ENCODE data around the gene TMEM127. TPM values are rescaled to one million over a fixed set of nuclear protein-coding genes. Genes with fewer than 3 reads are reported as not detected.

The TMEM127 gene
- total and polyA plus RNA-seq, 2 donors (not counting 1 experiment from before 2014, with no cell fraction given), result 21.5 to 48.0 TPM

- no peak for DNase-seq
- ATAC-seq (ENCODE audit: low read depth), result no peak
- Histone ChIP-seq H3K4me3 (ENCODE audit: control extremely low read depth in 1 of 5, extremely low read depth in 1 of 5, insufficient read depth in 1 of 5, low read depth in 2 of 5, low read length in 4 of 5) (peak overlapping the region; percentile 70 to 97 (median 80)), H3K79me2 (ENCODE audit: control insufficient read depth, insufficient read depth, low read length) (peaks cover 63% of the 10 kb centered on the region), H3K9me3 (ENCODE audit: control extremely low read depth in 1 of 3, control insufficient read depth in 2 of 3, insufficient read depth in 1 of 3, low read length in 2 of 3) (no peaks in the 10 kb centered on the region), H2AFZ (ENCODE audit: insufficient read depth, low read depth, low read length, poor library complexity, severe bottlenecking) (peak overlapping the region; percentile 87), H3K4me2 (replicated peaks; ENCODE audit: low read depth, low read length, poor library complexity, severe bottlenecking) (peak overlapping the region; percentile 74), H3K36me3 (replicated peaks in 1 of 2; ENCODE audit: control extremely low read depth in 1 of 2, control insufficient read depth in 1 of 2, extremely low read depth in 1 of 2, insufficient read depth in 2 of 2, low read length in 1 of 2) (peaks cover 0 to 48% of the 10 kb centered on the region in 2 experiments), H3K27me3 (replicated peaks in 1 of 4; ENCODE audit: control extremely low read depth in 1 of 4, control insufficient read depth in 3 of 4, insufficient read depth in 4 of 4, low read length in 3 of 4) (no peaks in the 10 kb centered on the region), H3K4me1 (ENCODE audit: control insufficient read depth in 2 of 2, insufficient read depth in 2 of 2, low read length in 2 of 2) (peaks cover 18 to 22% of the 10 kb centered on the region in 2 donors), H3K27ac (ENCODE audit: low read length in 2 of 2) (peak overlapping the region; percentile 89 to 91), H3K9ac (ENCODE audit: low read length) (peak overlapping the region; percentile 76), H4K20me1 (ENCODE audit: control insufficient read depth, insufficient read depth, low read length, poor library complexity, severe bottlenecking) (peaks cover 38% of the 10 kb centered on the region)
- Mint-ChIP-seq H3K27ac (peak overlapping the region; percentile 99), H3K9me3 (ENCODE audit: insufficient read depth) (no peaks in the 10 kb centered on the region), H3K27me3 (no peaks in the 10 kb centered on the region), H3K4me1 (peaks cover 51% of the 10 kb centered on the region), H3K4me3 (peak overlapping the region; percentile 99)
- intact Hi-C loops (cut with micrococcal nuclease), result loop anchor here (1.0 to 2.0 kb wide), 5 partner anchors 17 to 204 kb away; partner anchors contain the start of genes CIAO1 and NCAPH
- ChIA-PET POLR2A (interaction anchor here (0.5 to 2.5 kb wide), 6 partner anchors 13 to 223 kb away, joined by 3 to 22 read pairs (median 6); partner anchors contain the start of genes ITPRIPL1 and NCAPH), CTCF (interaction anchor here (0.8 to 1.5 kb wide), 4 partner anchors 16 to 130 kb away, joined by 3 to 7 read pairs (median 5); no protein-coding TSS in a partner anchor)
- TF ChIP-seq, protein P1, sequence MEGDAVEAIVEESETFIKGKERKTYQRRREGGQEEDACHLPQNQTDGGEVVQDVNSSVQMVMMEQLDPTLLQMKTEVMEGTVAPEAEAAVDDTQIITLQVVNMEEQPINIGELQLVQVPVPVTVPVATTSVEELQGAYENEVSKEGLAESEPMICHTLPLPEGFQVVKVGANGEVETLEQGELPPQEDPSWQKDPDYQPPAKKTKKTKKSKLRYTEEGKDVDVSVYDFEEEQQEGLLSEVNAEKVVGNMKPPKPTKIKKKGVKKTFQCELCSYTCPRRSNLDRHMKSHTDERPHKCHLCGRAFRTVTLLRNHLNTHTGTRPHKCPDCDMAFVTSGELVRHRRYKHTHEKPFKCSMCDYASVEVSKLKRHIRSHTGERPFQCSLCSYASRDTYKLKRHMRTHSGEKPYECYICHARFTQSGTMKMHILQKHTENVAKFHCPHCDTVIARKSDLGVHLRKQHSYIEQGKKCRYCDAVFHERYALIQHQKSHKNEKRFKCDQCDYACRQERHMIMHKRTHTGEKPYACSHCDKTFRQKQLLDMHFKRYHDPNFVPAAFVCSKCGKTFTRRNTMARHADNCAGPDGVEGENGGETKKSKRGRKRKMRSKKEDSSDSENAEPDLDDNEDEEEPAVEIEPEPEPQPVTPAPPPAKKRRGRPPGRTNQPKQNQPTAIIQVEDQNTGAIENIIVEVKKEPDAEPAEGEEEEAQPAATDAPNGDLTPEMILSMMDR (IDR thresholded peaks at IDR 0.05), result no peak
- TF ChIP-seq EZH2 (IDR thresholded peaks at IDR 0.05; ENCODE audit: borderline replicate concordance, insufficient read depth, low read depth, low read length, poor library complexity, severe bottlenecking), result no peak
- 80% methylated on average over 7 of the region's 11 CpGs for WGBS (ENCODE audit: insufficient coverage)
Measured at GRCh38 chr2:96304606-96305005, 38.8 kb upstream of the TMEM127 start.

GRCh38 chr2:96301865-96302264 is 36.1 kb upstream of the TMEM127 start:
- peaks cover 60% of the 10 kb centered on the region for H3K79me2 ChIP-seq (ENCODE audit: control insufficient read depth, insufficient read depth, low read length)
- peaks cover 62% of the 10 kb centered on the region for H4K20me1 ChIP-seq (ENCODE audit: control insufficient read depth, insufficient read depth, low read length, poor library complexity, severe bottlenecking)
- Mint-ChIP-seq H3K27me3 (no peaks in the 10 kb centered on the region), H3K27ac (no peak overlapping the region), H3K9me3 (ENCODE audit: insufficient read depth) (no peaks in the 10 kb centered on the region), H3K4me3 (no peak overlapping the region), H3K4me1 (peaks cover 51% of the 10 kb centered on the region)
- ATAC-seq (ENCODE audit: low read depth), result no peak
- no peak overlapping the region for H3K4me3 ChIP-seq (ENCODE audit: control extremely low read depth in 1 of 5, extremely low read depth in 1 of 5, insufficient read depth in 1 of 5, low read depth in 2 of 5, low read length in 4 of 5)
- no peak overlapping the region for H3K9ac ChIP-seq (ENCODE audit: low read length)
- peaks cover 18 to 22% of the 10 kb centered on the region in 2 donors for H3K4me1 ChIP-seq (ENCODE audit: control insufficient read depth in 2 of 2, insufficient read depth in 2 of 2, low read length in 2 of 2)
- TF ChIP-seq, protein P1 (IDR thresholded peaks at IDR 0.05), result no peak
- no peak for TF ChIP-seq EZH2 (IDR thresholded peaks at IDR 0.05; ENCODE audit: borderline replicate concordance, insufficient read depth, low read depth, low read length, poor library complexity, severe bottlenecking)
- no peak for DNase-seq
- H3K27ac ChIP-seq (ENCODE audit: low read length in 2 of 2), result no peak overlapping the region
- intact Hi-C loops (cut with micrococcal nuclease), result no loop called here
- H3K27me3 ChIP-seq (replicated peaks in 1 of 4; ENCODE audit: control extremely low read depth in 1 of 4, control insufficient read depth in 3 of 4, insufficient read depth in 4 of 4, low read length in 3 of 4), result no peaks in the 10 kb centered on the region
- no peak overlapping the region for H3K4me2 ChIP-seq (replicated peaks; ENCODE audit: low read depth, low read length, poor library complexity, severe bottlenecking)
- no peaks in the 10 kb centered on the region for H3K9me3 ChIP-seq (ENCODE audit: control extremely low read depth in 1 of 3, control insufficient read depth in 2 of 3, insufficient read depth in 1 of 3, low read length in 2 of 3)
- ChIA-PET POLR2A (interaction anchor here (0.6 kb wide), 1 partner anchor 91 kb away, joined by 5 read pairs; no protein-coding TSS in a partner anchor), CTCF (interaction anchor here (1.1 to 1.2 kb wide), 2 partner anchors 12 to 44 kb away, joined by 3 read pairs; no protein-coding TSS in a partner anchor)
- WGBS (ENCODE audit: insufficient coverage), result no CpG with 5 or more reads among the region's 1 CpG
- peaks cover 0 to 75% of the 10 kb centered on the region in 2 experiments for H3K36me3 ChIP-seq (replicated peaks in 1 of 2; ENCODE audit: control extremely low read depth in 1 of 2, control insufficient read depth in 1 of 2, extremely low read depth in 1 of 2, insufficient read depth in 2 of 2, low read length in 1 of 2)
- H2AFZ ChIP-seq (ENCODE audit: insufficient read depth, low read depth, low read length, poor library complexity, severe bottlenecking), result no peak overlapping the region
